ENCODE measurements around the gene N4BP2L1. TPM values are rescaled to one million over a fixed set of nuclear protein-coding genes. Genes with fewer than 3 reads are reported as not detected.

The N4BP2L1 gene
- total RNA-seq, 1 experiment from 2014 or later: 2.2 TPM

DNA sequence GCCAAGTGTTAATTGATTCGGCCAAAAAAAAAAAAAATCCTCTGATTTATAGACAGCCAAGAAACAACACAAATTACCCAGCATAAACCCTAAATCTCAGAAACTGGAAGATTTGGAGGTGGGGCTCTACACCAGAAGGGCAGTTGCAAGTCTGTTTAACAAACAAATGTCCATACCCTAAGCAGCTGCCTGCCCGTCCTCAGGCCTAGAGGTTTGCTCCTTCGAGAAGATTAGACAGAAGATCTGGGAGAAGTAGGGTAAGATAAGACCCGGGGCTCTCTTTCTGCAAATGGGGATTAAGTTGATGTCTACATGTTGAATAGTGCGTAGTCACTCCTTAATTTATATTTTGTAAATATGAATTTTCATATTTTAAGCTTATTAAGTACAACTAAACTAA lies 3.4 kb upstream of the N4BP2L1 start:
- DNase-seq (ENCODE audit: low spot score): no peak

DNA sequence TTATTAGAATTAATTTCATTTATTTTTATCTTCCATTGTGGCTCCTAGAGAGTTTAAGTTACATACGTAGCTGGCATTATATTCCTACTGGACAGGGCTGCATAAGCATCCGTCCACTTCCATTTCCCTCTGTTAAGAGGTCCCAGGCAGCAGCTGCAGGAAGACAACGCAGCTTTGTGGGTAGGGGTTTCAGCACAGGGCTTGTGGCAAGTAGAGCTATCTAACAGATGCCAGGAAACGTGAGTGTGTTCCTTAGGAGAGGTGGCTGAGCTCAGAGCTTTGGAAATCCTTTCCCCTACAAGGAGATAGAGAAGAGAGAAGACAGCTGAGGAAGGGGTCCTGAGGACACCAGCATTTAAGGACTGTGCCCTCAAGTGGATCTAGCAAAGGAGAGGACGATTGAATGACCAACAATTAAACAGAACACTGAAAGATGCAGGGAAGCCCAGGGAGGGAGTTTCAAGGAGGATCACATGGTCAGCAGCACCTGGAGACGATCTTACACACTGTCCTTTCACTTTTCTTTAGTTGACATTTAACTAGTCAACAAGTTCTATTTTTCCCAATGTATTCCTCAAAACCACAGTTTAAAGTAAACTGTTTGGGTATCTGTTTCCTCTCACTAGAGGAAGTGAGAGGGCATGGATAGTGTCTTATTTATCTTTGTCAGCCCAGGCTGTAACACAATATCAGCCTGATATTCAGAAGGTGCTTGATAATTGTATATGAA lies 2.3 kb upstream of the N4BP2L1 start:
- DNase-seq (ENCODE audit: low spot score): no peak

DNA sequence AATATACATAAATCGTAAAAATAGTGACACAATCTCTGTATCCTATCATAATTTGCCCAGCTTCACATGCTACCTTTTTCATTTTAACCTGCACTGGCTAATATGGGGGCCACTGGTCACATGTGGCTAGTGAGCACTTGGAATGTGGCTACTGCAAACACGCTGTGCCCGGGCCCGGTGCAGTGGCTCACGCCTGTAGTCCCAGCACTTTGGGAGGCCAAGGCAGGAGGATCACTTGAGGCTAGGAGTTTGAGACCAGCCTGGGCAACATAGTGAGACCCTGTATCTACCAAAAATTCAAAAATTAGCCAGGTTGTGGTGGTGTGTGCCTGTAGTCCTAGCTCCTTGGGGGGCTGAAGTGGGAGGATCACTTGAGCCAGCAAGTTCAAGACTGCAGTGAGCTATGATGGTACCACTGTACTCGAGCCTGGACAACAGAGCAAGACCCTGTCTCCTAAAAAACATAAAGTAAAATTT lies 1.5 kb upstream of the N4BP2L1 start:
- no peak for DNase-seq (ENCODE audit: low spot score)

DNA sequence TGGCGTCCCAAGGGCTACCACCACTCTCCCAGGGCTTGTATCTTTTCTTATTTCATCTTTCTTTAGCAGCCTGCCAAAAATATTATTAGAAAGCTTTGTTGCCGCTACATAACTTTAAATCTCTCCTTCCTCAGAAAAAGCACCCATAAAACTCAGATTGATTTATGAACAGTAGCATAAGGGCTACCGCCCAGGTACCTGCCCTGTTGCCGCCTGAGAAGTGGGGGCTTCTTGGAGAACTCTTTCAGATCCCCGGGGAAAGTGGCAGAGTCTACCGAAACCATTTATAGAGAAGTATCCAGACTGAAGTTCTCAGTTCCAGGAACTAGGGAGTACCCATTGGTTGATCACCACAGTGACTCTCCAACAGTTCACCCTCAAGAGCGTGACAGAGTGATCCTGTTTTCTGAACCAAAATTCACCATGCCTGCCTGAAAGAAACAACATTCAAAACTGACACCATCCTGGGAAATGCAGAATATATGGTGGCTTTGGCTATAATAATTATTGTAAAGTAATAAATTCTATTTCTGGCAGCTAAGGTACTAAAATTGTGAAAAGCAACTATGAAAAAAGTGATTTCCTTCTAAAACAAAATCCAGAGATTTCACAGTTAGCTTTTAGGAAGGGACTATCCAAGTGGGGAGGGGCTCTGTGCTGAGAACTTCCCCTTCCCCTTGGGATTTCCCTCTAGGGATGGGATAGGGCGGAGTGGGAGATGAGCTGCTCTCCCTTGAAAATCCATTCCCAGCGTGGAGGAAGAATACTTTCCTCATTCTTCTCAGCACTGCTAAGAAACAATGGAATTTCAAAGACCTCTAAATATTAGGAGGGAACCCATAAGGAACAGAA lies 877 bp upstream of the N4BP2L1 start:
- DNase-seq (ENCODE audit: low spot score): no peak

DNA sequence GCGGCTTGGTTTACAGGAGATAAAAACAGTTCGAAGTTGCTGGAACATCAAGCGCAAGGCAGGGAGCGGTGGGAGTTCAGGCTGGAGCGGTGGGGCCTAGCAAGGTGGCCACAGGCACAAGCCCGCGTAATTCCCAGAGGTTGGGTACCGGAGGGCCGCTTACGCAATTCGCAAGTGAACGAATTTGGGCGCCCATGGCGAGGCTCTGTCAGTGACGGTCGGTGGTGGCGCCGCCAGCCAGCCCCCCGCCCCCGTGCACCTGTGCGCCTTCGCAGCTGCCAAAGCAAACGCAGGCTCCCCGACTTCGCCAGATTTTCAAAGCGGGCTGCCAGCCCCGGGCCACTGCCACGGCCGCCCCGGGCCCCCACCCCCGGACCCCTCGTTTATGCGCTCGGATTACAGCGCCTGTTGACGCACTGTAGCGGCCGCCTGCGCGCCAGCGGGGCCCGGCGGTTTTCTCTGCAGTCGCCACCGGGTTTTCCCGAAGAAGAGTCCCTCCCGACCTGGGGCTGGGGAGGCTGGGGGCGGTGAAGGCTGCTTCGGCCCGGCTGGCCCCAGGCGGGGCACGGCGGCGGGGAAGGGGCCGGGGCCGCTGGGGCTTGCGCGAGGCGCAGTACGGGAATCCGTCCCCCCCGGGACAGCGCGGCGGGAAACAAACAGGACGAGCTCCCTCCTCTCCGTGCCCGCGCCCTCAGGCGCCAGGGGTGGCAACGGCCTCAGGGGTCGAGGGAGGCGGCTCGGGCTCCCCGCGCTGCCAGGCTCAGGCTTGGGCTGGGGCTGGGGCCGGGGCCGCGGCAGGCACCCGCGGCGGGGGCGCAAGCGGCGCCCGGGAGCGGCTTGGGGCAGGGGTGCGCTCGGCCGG lies 709 bp downstream of the N4BP2L1 start:
- no peak for DNase-seq (ENCODE audit: low spot score)

DNA sequence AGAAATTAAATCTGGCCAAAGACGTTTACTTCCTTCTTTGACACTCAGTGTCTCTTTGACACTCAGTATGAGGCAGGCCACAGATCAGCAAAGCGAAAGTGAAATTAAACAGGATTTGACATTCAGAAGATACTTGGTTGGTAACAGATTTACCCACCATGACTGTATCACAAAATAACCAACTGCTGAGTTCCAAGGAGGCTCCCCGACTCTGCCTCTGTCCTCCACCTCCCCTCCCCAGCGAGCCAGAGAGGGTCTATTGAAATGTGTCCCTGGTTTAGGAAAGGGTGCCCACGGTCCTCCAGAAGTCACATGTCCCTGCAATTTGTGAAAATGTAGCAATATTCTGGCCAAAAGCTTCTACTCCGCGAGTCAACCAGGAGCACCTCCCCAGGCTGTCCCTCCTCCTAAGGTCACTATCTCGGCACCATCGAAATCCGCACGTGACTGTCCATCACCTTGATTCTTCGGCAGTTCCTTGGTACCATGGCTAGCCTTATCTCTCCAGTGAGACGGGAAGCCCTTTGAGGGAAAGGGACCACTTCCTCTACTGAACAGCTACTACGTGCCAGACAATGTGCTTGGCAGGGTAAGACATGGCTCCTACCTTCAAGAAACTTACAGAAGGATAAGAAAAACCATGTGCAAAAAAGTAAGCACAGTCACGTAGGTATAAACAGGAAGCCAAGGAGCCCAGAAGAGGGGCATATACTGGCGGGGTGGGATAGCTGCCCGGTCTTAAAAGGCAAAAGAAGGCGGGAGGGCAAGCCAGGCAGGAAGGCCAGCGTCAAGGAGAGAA lies 1.5 kb downstream of the N4BP2L1 start:
- no peak for DNase-seq (ENCODE audit: low spot score)

DNA sequence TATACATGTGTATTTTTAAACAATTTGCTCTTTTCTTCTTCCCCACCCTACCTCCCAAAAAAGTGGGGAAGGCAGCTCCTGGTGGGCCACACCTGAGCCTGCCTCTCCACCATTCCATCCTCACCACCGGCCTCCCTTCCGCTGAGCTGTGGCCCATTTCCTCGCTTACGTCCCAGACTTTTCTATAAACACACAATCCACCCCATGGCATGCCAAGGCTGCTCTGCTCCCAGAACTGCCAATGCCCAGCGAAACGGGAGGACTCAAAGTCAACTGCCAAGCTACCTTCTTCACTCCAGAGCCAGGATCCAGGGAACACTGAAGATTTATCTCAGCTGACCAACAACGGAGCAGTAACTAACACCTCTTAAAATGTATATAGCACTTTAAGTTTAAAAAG lies 2.8 kb downstream of the N4BP2L1 start:
- DNase-seq (ENCODE audit: low spot score): no peak

DNA sequence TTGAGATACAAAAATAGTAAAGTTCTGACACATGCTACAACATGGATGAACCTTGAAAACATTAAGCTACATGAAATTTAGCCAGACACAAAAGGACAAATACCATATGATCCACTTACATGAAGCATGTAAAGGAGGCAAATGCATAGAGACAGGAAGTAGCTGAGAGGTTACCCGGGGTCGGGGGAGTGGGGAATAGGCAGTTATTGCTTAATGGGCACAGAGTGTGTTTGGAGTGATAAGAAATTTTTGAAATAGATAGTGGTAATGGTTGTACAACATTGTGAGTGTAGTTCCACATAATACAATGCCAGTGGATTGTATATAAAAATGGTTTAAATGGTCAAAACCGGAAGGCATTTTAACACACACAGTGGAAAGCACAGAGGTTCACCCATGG lies 4.3 kb downstream of the N4BP2L1 start:
- DNase-seq (ENCODE audit: low spot score): no peak

DNA sequence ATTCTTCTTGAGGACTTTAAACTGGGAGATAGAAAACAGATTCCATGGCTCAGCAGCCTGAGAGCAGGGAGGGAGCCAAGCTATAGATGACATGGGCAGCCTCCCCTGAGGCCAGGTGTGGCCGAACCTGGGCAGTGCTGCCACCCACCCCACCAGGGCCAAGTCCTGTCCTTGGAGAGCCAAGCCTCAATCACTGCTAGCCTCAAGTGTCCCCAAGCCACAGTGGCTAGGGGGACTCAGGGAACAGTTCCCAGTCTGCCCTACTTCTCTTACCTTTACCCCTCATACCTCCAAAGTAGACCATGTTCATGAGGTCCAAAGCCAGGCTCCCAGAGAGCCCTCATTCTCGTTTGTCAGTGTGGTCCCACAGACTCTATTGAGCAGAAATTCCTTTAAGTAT lies 8.1 kb downstream of the N4BP2L1 start:
- no peak for DNase-seq (ENCODE audit: low spot score)

DNA sequence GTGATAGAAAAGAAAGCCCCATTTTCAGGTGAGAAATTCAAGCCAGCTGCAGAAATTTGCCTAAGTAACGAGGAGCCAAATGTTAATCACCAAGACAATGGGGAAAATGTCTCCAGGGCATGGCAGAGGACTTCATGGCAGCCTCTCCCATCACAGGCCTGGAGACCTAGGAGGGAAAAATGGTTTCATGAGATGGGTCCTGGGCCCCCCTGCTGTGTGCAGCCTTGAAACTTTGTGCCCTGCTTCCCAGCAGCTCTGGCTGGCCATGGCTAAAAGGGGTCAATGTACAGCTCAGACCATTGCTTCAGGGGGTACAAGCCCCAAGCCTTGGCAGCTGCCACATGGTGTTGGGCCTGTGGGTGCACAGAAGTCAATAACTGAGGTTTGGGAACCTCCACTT lies 9.9 kb downstream of the N4BP2L1 start:
- no peak for DNase-seq (ENCODE audit: low spot score)

DNA sequence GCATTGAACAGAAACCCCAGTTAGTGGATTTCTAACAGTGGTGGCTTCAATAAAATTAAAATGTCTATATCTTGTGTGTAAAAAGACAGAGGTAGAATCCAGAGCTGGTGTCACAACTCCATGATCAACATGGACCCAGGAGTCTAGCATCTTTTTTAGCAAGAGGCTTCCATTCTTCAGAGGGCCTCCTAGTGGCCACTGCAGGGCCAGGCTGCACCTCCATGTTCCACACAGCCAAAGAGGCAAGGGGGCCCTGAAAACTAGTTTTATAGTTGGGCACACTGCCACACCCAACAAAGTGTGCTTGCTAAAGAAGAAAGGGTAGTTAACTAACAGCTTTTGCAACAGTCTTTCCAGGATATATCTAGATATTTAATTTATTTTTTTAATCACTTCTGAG lies 12.9 kb downstream of the N4BP2L1 start:
- DNase-seq (ENCODE audit: low spot score): no peak

DNA sequence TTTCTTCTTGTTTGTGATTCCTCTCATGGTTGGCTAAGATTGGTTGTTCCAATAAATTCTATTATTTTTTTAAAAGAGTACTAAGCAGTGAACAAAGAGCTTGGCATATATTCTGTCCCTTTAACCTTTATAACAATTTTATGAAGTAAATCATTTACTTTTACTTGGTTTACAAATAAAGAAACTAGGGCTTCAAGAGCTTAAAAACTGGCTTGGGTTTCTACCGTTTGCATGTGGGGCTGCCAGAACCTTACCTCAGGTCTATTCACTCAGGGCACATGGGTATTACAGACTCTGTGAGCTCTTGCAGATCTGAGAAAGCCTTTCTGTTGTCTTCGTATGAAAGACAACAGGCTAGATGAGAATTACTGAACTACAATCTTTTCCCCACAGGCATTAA lies 13.3 kb downstream of the N4BP2L1 start:
- no peak for DNase-seq (ENCODE audit: low spot score)

DNA sequence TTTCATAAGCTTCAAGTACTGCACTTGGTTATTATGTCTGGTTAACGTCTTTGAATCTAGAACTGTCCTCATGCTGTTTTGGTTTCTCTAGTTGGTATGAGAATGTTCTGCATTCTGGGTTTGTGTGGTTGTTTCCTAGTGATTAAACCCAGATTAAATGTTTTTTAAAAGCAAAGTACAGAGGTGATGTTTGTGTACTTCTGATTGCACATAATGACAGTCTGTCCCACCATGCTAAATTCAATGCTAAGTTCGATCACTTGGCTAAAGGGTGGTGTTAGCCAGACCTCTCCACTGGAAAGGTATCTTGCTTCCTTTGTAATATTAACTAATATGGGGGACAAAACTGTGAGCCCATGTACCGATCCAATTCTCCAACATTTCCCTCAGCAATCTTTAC lies 14.6 kb downstream of the N4BP2L1 start:
- no peak for DNase-seq (ENCODE audit: low spot score)

DNA sequence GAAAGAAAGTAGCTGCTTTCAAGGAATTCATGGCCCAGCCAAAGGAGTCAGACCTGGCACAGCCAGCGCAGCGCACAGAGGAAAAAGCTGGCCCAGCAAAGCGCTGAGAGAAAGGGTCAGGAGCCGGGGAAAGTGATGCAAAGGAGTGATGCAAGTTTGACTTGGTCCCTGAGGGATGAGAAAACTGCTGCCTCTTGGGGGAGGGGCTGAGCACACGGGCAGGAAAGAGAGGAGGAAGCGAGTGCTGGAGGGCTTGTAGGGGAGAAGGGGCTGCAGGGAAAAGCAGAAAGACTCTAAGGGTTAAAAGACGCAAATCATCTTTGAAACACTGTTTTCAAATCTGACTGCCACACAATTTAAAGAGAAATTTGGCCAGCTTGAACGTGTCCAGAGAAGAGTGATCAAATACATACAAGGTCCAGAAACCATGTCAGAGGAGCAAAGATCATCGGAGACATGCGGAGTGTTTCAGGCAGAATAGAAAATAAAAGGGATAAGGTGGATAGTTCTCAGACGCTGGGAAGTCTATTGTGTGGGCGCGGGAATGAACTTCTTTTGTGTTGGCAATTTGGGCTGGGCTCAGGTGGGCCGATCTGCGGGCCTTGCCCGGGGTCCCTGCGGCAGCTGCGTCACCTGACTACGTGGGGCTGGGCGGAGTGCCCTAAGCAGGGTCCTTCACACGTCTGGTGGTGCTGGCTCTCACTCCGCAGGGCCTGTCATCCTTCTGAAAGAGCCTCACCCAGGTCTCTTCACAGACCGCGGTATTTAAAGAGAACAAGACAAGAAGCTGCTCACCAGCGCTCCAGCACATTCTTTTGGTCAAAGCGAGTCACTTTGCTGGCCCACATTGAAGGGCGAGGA lies 18.1 kb downstream of the N4BP2L1 start:
- no peak for DNase-seq (ENCODE audit: low spot score)

DNA sequence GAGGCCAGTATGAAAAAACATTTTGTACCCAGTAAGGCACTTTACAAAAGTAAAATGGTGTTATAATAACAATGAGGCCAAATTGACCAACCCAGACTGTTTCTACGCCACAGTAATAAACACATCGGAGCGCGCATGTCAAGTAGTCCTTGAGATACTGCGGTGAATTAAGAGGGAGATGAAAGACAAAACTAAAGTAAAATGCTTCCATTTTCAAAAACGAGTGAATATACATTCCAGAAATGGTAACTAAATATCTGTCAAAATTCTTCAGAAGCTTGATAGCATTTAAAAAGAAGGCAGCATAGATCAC lies 19.0 kb downstream of the N4BP2L1 start:
- no peak for DNase-seq (ENCODE audit: low spot score)

DNA sequence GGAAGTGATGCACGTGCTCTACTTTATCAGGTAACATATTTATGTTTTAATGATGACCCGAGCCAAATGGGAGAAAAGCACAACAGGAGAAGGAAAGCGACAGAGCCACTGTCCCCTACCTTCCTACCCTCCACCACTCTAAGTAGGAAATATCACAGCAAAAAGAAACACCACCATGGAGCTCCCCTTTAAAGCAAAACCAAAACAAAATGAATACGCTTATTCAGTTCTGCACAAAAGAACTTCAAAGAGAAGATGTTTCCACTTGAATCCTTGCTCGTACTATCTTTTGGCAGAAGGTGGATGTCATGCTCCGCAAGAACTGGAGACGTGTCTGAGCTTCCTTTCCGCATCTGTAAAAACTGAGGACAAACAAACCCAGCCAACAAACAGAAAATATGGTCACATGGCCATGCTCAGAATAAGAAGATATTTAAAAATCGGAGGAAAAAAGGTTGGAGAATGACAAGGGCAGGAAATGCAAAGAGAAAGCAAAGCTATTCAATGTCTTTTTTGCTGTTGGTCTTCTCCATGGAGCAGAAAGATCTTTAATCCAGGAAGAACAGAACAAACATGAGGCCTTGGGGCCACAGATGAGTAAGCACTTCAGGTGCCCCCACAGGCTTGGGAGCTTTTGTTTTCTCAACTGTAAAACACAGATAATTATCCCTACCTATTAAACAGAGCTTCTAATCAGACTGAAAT lies 19.5 kb downstream of the N4BP2L1 start:
- DNase-seq (ENCODE audit: low spot score): no peak

DNA sequence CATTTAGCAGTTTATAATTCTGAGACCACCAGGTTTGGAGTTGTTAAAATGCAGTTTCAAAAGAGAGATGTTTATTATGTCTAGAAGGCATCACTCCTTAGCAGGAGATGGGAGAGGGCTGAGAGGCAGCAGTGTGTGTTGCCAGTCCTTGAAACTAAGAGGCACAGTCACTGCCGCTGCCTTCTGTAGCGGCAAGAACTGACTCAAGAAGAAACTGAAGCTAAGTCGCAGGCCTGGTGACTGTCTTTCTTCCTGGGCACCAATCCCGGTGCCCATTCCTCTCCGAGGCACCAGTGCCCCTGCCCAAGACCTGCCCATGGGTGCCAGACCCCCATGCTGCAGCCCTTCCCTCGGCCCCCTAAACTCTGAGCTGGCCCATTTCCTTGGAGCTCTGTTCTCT lies 20.1 kb downstream of the N4BP2L1 start:
- no peak for DNase-seq (ENCODE audit: low spot score)

DNA sequence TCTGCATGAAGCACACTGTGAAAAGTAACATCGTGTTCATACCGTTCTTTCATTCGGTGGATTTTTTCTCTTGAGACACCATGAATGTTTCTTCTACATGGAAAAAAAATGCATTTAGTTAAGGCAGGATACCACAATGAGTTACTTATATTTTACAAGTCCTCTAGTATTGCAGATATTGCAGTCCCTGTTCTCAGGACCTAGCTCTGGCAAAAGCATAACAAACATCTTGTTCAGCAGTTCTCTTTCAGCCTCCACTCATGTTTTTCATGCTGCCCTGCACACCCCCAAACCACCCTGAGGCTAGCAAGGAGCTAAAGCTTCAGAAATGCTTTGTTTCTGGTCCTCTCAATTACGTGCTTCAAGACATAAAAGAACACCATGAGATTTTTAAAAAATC lies 24.8 kb downstream of the N4BP2L1 start:
- DNase-seq (ENCODE audit: low spot score): no peak

DNA sequence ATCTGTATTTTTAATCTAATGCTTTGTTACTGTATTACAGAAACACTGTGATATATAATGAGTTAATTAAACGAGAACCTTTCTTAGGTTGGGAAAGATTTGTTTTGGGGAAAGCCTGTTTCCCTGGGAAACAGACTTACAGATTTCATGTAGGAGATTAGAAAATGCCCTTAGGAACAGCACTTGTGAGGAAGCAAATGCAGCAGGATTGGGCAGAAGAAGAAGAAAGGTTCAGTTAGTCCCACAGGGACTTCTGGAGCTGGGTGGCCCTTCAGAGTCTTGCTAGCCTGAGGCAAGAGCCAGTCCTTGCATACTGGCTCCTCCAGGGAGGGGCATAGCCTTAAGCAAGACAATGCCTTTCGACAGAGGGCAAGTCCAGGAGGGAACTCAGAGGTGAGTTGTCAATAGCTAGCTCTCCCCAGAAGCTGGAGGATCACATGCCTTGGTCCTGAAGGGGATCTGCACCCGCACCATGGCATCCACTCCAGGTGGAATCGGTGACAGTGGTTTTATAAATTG lies 36.8 kb downstream of the N4BP2L1 start:
- DNase-seq (ENCODE audit: low spot score): no peak

DNA sequence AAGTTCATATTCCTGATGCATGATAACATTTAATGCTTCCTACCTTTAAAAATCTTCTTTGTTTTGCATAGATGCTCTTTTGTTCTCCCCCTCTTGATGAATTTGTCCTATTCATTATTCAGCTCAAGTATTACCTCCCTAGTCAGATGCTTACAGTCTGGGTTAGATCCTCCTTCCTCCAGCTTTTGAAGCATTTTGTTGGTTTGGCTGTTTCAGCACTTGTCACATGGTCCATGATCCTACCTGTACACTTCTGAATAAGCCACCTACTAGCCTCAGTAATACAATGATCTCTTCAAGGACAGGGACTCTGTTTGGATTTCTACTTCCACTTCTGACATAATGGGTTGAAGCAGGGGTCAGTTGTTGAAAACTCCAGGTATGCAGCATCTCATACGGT lies 37.4 kb downstream of the N4BP2L1 start:
- no peak for DNase-seq (ENCODE audit: low spot score)

Measured in A172 (cell line).